ENCODE data around the gene GLCCI1. TPM values are rescaled to one million over a fixed set of nuclear protein-coding genes. Genes with fewer than 3 reads are reported as not detected.
"Not testable (repeated sequence)": the region's sequence is repeated elsewhere in the genome, so short reads cannot be mapped to it uniquely, and the experiment has no call there.

The GLCCI1 gene
- total RNA-seq, 1 donor: 6.9 TPM

GRCh38 chr7:8084836-8085235 lies 116.2 kb downstream of the GLCCI1 start:
- no peak for DNase-seq (ENCODE audit: low read depth)
- no peak for TF ChIP-seq CTCF (IDR thresholded peaks at IDR 0.05; ENCODE audit: insufficient read depth, low read depth, low read length)
- no peak overlapping the region for H3K4me3 ChIP-seq (ENCODE audit: low read depth, low read length)

GRCh38 chr7:8085420-8085819 lies 116.8 kb downstream of the GLCCI1 start:
- TF ChIP-seq CTCF (IDR thresholded peaks at IDR 0.05; ENCODE audit: insufficient read depth, low read depth, low read length): no peak
- no peak for DNase-seq (ENCODE audit: low read depth)

GRCh38 chr7:8086239-8086638 lies 117.6 kb downstream of the GLCCI1 start:
- H3K4me3 ChIP-seq (ENCODE audit: low read depth, low read length): no peak overlapping the region
- no peak for TF ChIP-seq CTCF (IDR thresholded peaks at IDR 0.05; ENCODE audit: insufficient read depth, low read depth, low read length)
- no peak for DNase-seq (ENCODE audit: low read depth)

More at GRCh38 chr7:8085420-8085819, 116.8 kb downstream of the GLCCI1 start:
- no peak overlapping the region for H3K4me3 ChIP-seq (ENCODE audit: low read depth, low read length)

GRCh38 chr7:8089036-8089780 lies 120.6 kb downstream of the GLCCI1 start:
- DNase-seq (ENCODE audit: low read depth): no peak
- no peak for TF ChIP-seq CTCF (IDR thresholded peaks at IDR 0.05; ENCODE audit: insufficient read depth, low read depth, low read length)
- H3K4me3 ChIP-seq (ENCODE audit: low read depth, low read length): no peak overlapping the region

- TF ChIP-seq CTCF (IDR thresholded peaks at IDR 0.05; ENCODE audit: insufficient read depth, low read depth, low read length): no peak
- H3K4me3 ChIP-seq (ENCODE audit: low read depth, low read length): no peak overlapping the region
- DNase-seq (ENCODE audit: low read depth): no peak
Observed at GRCh38 chr7:8092140-8092539, 123.5 kb downstream of the GLCCI1 start.

- no peak overlapping the region for H3K4me3 ChIP-seq (ENCODE audit: low read depth, low read length)
- no peak for TF ChIP-seq CTCF (IDR thresholded peaks at IDR 0.05; ENCODE audit: insufficient read depth, low read depth, low read length)
- DNase-seq (ENCODE audit: low read depth): no peak
Observed at GRCh38 chr7:8094164-8095140, 125.9 kb downstream of the GLCCI1 start.

- not testable (repeated sequence) for H3K4me3 ChIP-seq (ENCODE audit: low read depth, low read length)
Observed at GRCh38 chr7:8101292-8101691, 132.7 kb downstream of the GLCCI1 start.

More at GRCh38 chr7:8101292-8101691, 132.7 kb downstream of the GLCCI1 start:
- DNase-seq (ENCODE audit: low read depth): not testable (repeated sequence)
